Fibroblast of the aortic adventitia (primary cell): ENCODE measurements around the gene NDUFA3. TPM values are rescaled to one million over a fixed set of nuclear protein-coding genes. Genes with fewer than 3 reads are reported as not detected.
"Not testable (repeated sequence)": the region's sequence is repeated elsewhere in the genome, so short reads cannot be mapped to it uniquely, and the experiment has no call there.

Experiments
- DNase-seq: peaks from one replicate; pipeline ENCODE4 v3.0.0-alpha.2; 2010; ENCODE audit warnings: low read depth
- H3K4me3 ChIP-seq: 2 replicates; pipeline ENCODE4 v1.5.1; 2011; ENCODE audit warnings: low read depth, mild to moderate bottlenecking, control low read depth, low read length, moderate library complexity
- CTCF ChIP-seq: IDR thresholded peaks from 2 replicates; pipeline ENCODE4 v1.5.1; 2011; ENCODE audit warnings: mild to moderate bottlenecking, low read length, control low read depth, inconsistent platforms; ENCODE audit not compliant: insufficient read depth
- total RNA-seq: library from RNA; depleted of rRNA; stranded (reverse); fragments of >200 nt; gene quantifications from 2 replicates; pipeline ENCODE4 v1.2.3, GENCODE V29; 2012; ENCODE audit warnings: low replicate concordance

The NDUFA3 gene
- total RNA-seq, 1 donor: 9.0 TPM

GRCh38 chr19:54099190-54099902 is 3.3 kb upstream of the NDUFA3 start:
- TF ChIP-seq CTCF: no peak
- no peak for DNase-seq
- no peak overlapping the region for H3K4me3 ChIP-seq

GRCh38 chr19:54099903-54100255 is 2.8 kb upstream of the NDUFA3 start:
- H3K4me3 ChIP-seq, DNase-seq: not testable (repeated sequence)

GRCh38 chr19:54100561-54100960 is 2.1 kb upstream of the NDUFA3 start, which contains the start of gene OSCAR:
Gene OSCAR, minus strand, starts transcription at chr19:54100803. Its CDS starts 11 bp downstream, at chr19:54100792.
- peak within 1 kb of the TSS; percentile 13 for H3K4me3 ChIP-seq
- no peak for TF ChIP-seq CTCF
- DNase-seq: peak; percentile 33

- DNase-seq: no peak
- no peak for TF ChIP-seq CTCF
- H3K4me3 ChIP-seq: no peak overlapping the region
Measured at GRCh38 chr19:54104998-54105715, 2.5 kb downstream of the NDUFA3 start.

GRCh38 chr19:54105796-54106195 is 3.1 kb downstream of the NDUFA3 start:
- no peak for TF ChIP-seq CTCF
- H3K4me3 ChIP-seq: no peak overlapping the region
- no peak for DNase-seq

- no peak overlapping the region for H3K4me3 ChIP-seq
- DNase-seq: no peak
- no peak for TF ChIP-seq CTCF
Measured at GRCh38 chr19:54106716-54107115, 4.1 kb downstream of the NDUFA3 start.

GRCh38 chr19:54107876-54108490 is 5.3 kb downstream of the NDUFA3 start:
- no peak for DNase-seq
- no peak for TF ChIP-seq CTCF

More at GRCh38 chr19:54107876-54108490, 5.3 kb downstream of the NDUFA3 start:
- no peak overlapping the region for H3K4me3 ChIP-seq
